ENCODE data around the gene EXOC6B.

The EXOC6B gene

GRCh38 chr2:72214429-72215143 lies 611.2 kb downstream of the EXOC6B start:
- H3K4me1 ChIP-seq (ENCODE audit: low read length) = no peaks in the 10 kb centered on the region
- no peaks in the 10 kb centered on the region for H3K9me2 ChIP-seq (replicated peaks; ENCODE audit: insufficient read depth, low read length)
- no peak overlapping the region for H3K4me2 ChIP-seq (ENCODE audit: low read depth, low read length)

GRCh38 chr2:72212486-72212855 lies 613.4 kb downstream of the EXOC6B start:
- TF ChIP-seq EZH2 (optimal IDR thresholded peaks at IDR 0.05; ENCODE audit: low read depth, low read length) = no peak
- no peak for TF ChIP-seq EZH2phosphoT487 (IDR thresholded peaks at IDR 0.05; ENCODE audit: low read length)
- no peak for TF ChIP-seq CTCF (IDR thresholded peaks at IDR 0.05; ENCODE audit: low read length)
- H3K36me3 ChIP-seq (replicated peaks; ENCODE audit: insufficient read depth, low read length) = no peaks in the 10 kb centered on the region
- no peaks in the 10 kb centered on the region for H3K9me2 ChIP-seq (replicated peaks; ENCODE audit: insufficient read depth, low read length)
- no peaks in the 10 kb centered on the region for H4K20me1 ChIP-seq (ENCODE audit: insufficient read depth, low read length)
- H2AFZ ChIP-seq (ENCODE audit: low read length) = no peak overlapping the region
- H3K4me3 ChIP-seq (ENCODE audit: low read length) = no peak overlapping the region
- no peak overlapping the region for H3K27ac ChIP-seq (ENCODE audit: low read length)
- H3K79me2 ChIP-seq (ENCODE audit: low read length) = no peaks in the 10 kb centered on the region
- no peaks in the 10 kb centered on the region for H3F3A ChIP-seq (ENCODE audit: insufficient read depth, low read length)
- DNase-seq = no peak
- H3K4me1 ChIP-seq (ENCODE audit: low read length) = no peaks in the 10 kb centered on the region
- no peak overlapping the region for H3K9ac ChIP-seq (ENCODE audit: low read length)
- no peaks in the 10 kb centered on the region for H3K27me3 ChIP-seq (replicated peaks; ENCODE audit: insufficient read depth, low read length)
- H3K4me2 ChIP-seq (ENCODE audit: low read depth, low read length) = no peak overlapping the region
- no peaks in the 10 kb centered on the region for H3K9me3 ChIP-seq (replicated peaks; ENCODE audit: insufficient read depth, low read length)

More at GRCh38 chr2:72214429-72215143, 611.2 kb downstream of the EXOC6B start:
- no peaks in the 10 kb centered on the region for H3K9me3 ChIP-seq (replicated peaks; ENCODE audit: insufficient read depth, low read length)
- TF ChIP-seq EZH2 (optimal IDR thresholded peaks at IDR 0.05; ENCODE audit: low read depth, low read length) (no peak), EZH2phosphoT487 (IDR thresholded peaks at IDR 0.05; ENCODE audit: low read length) (no peak), CTCF (IDR thresholded peaks at IDR 0.05; ENCODE audit: low read length) (no peak)
- no peaks in the 10 kb centered on the region for H4K20me1 ChIP-seq (ENCODE audit: insufficient read depth, low read length)
- H3K4me3 ChIP-seq (ENCODE audit: low read length) = no peak overlapping the region
- H2AFZ ChIP-seq (ENCODE audit: low read length) = no peak overlapping the region
- H3K79me2 ChIP-seq (ENCODE audit: low read length) = no peaks in the 10 kb centered on the region
- H3K27me3 ChIP-seq (replicated peaks; ENCODE audit: insufficient read depth, low read length) = no peaks in the 10 kb centered on the region
- DNase-seq = no peak
- no peaks in the 10 kb centered on the region for H3K36me3 ChIP-seq (replicated peaks; ENCODE audit: insufficient read depth, low read length)
- no peak overlapping the region for H3K9ac ChIP-seq (ENCODE audit: low read length)
- no peak overlapping the region for H3K27ac ChIP-seq (ENCODE audit: low read length)
- no peaks in the 10 kb centered on the region for H3F3A ChIP-seq (ENCODE audit: insufficient read depth, low read length)

- H3K9me2 ChIP-seq (replicated peaks; ENCODE audit: insufficient read depth, low read length) = no peaks in the 10 kb centered on the region
- H3K4me3 ChIP-seq (ENCODE audit: low read length) = no peak overlapping the region
- no peaks in the 10 kb centered on the region for H4K20me1 ChIP-seq (ENCODE audit: insufficient read depth, low read length)
- H3K4me2 ChIP-seq (ENCODE audit: low read depth, low read length) = no peak overlapping the region
- no peaks in the 10 kb centered on the region for H3K4me1 ChIP-seq (ENCODE audit: low read length)
- H3K9ac ChIP-seq (ENCODE audit: low read length) = no peak overlapping the region
- H3K36me3 ChIP-seq (replicated peaks; ENCODE audit: insufficient read depth, low read length) = no peaks in the 10 kb centered on the region
- no peak overlapping the region for H3K27ac ChIP-seq (ENCODE audit: low read length)
- H3K9me3 ChIP-seq (replicated peaks; ENCODE audit: insufficient read depth, low read length) = no peaks in the 10 kb centered on the region
- H2AFZ ChIP-seq (ENCODE audit: low read length) = no peak overlapping the region
- no peak for DNase-seq
- no peaks in the 10 kb centered on the region for H3K79me2 ChIP-seq (ENCODE audit: low read length)
- no peaks in the 10 kb centered on the region for H3K27me3 ChIP-seq (replicated peaks; ENCODE audit: insufficient read depth, low read length)
- TF ChIP-seq CTCF (IDR thresholded peaks at IDR 0.05; ENCODE audit: low read length) = no peak
- TF ChIP-seq EZH2 (optimal IDR thresholded peaks at IDR 0.05; ENCODE audit: low read depth, low read length) = no peak
- TF ChIP-seq EZH2phosphoT487 (IDR thresholded peaks at IDR 0.05; ENCODE audit: low read length) = no peak
- no peaks in the 10 kb centered on the region for H3F3A ChIP-seq (ENCODE audit: insufficient read depth, low read length)
These were observed 613.9 kb downstream of the EXOC6B start for GRCh38 chr2:72211777-72212485.

Data from MM.1S (cell line).